Measurements from ENCODE around the gene OR11L1. TPM values are rescaled to one million over a fixed set of nuclear protein-coding genes. Genes with fewer than 3 reads are reported as not detected.

Gene OR11L1
- not detected in 2 replicates for total RNA-seq

GRCh38 chr1:247841796-247842195 is at the start of gene OR11L1:
TSS of gene OR11L1 (minus strand) at chr1:247841896. CDS start at chr1:247841896, 0 bp downstream.
- Mint-ChIP-seq H3K4me1 (no peaks in the 10 kb centered on the region), H3K27me3 (no peaks in the 10 kb centered on the region), H3K9me3 (no peaks in the 10 kb centered on the region), H3K36me3 (ENCODE audit: low read depth) (no peaks in the 10 kb centered on the region), H3K4me3 (no peak within 1 kb of the TSS), H3K27ac (no peak within 1 kb of the TSS)
- TF ChIP-seq CTCF (IDR thresholded peaks at IDR 0.05) = no peak
- no peak for DNase-seq
- intact Hi-C loops (cut with micrococcal nuclease) = no loop called here
- ChIA-PET POLR2A (no interaction called here), CTCF (no interaction called here)
- ATAC-seq (ENCODE audit: low read depth) = no peak

- no peak overlapping the region for H3K4me3 Mint-ChIP-seq
- CTCF ChIA-PET = no interaction called here
Observed at GRCh38 chr1:247884797-247885413, 43.2 kb upstream of the OR11L1 start.

GRCh38 chr1:247883346-247883745 is 41.6 kb upstream of the OR11L1 start:
- ChIA-PET CTCF (no interaction called here), POLR2A (no interaction called here)
- no peaks in the 10 kb centered on the region for H3K9me3 Mint-ChIP-seq
- intact Hi-C loops (cut with micrococcal nuclease) = no loop called here
- H3K36me3 Mint-ChIP-seq (ENCODE audit: low read depth) = no peaks in the 10 kb centered on the region
- ATAC-seq (ENCODE audit: low read depth) (no peak), DNase-seq (no peak)
- no peaks in the 10 kb centered on the region for H3K4me1 Mint-ChIP-seq
- no peak overlapping the region for H3K27ac Mint-ChIP-seq
- H3K27me3 Mint-ChIP-seq = no peaks in the 10 kb centered on the region
- no peak for TF ChIP-seq CTCF (IDR thresholded peaks at IDR 0.05)
- no peak overlapping the region for H3K4me3 Mint-ChIP-seq

More at GRCh38 chr1:247884797-247885413, 43.2 kb upstream of the OR11L1 start:
- POLR2A ChIA-PET = no interaction called here
- Mint-ChIP-seq H3K36me3 (ENCODE audit: low read depth) (no peaks in the 10 kb centered on the region), H3K27ac (no peak overlapping the region), H3K4me1 (no peaks in the 10 kb centered on the region), H3K27me3 (no peaks in the 10 kb centered on the region), H3K9me3 (no peaks in the 10 kb centered on the region)
- no peak for DNase-seq
- TF ChIP-seq CTCF (IDR thresholded peaks at IDR 0.05) = no peak
- no peak for ATAC-seq (ENCODE audit: low read depth)
- intact Hi-C loops (cut with micrococcal nuclease) = no loop called here

- TF ChIP-seq CTCF (IDR thresholded peaks at IDR 0.05) = no peak
- ATAC-seq (ENCODE audit: low read depth) = no peak
- ChIA-PET POLR2A (no interaction called here), CTCF (no interaction called here)
- no peak overlapping the region for H3K27ac Mint-ChIP-seq
- H3K4me1 Mint-ChIP-seq = no peaks in the 10 kb centered on the region
- H3K36me3 Mint-ChIP-seq (ENCODE audit: low read depth) = peaks cover 4% of the 10 kb centered on the region
- intact Hi-C loops (cut with micrococcal nuclease) = no loop called here
- H3K9me3 Mint-ChIP-seq = no peaks in the 10 kb centered on the region
- no peak for DNase-seq
- H3K27me3 Mint-ChIP-seq = peaks cover 7% of the 10 kb centered on the region
- no peak overlapping the region for H3K4me3 Mint-ChIP-seq
Observed at GRCh38 chr1:247865416-247865815, 23.7 kb upstream of the OR11L1 start.

- no peaks in the 10 kb centered on the region for H3K9me3 Mint-ChIP-seq
- H3K27me3 Mint-ChIP-seq = peaks cover 7% of the 10 kb centered on the region
- intact Hi-C loops (cut with micrococcal nuclease) = no loop called here
- peaks cover 2% of the 10 kb centered on the region for H3K36me3 Mint-ChIP-seq (ENCODE audit: low read depth)
- no peak for TF ChIP-seq CTCF (IDR thresholded peaks at IDR 0.05)
- H3K27ac Mint-ChIP-seq = no peak overlapping the region
- ATAC-seq (ENCODE audit: low read depth) (no peak), DNase-seq (no peak)
- H3K4me3 Mint-ChIP-seq = no peak overlapping the region
- ChIA-PET POLR2A (no interaction called here), CTCF (no interaction called here)
- no peaks in the 10 kb centered on the region for H3K4me1 Mint-ChIP-seq
Observed at GRCh38 chr1:247864644-247865043, 22.9 kb upstream of the OR11L1 start.

Data from activated B cell treated with CpG ODN at 0.5 μM for 24 hours (primary cell).